Mucosa of stomach (tissue), 1 donor: ENCODE results near the gene ENO1.

Experiments
- H3K27me3 ChIP-seq: one replicate; pipeline ENCODE4 v1.7.0; 2013; ENCODE audit warnings: mild to moderate bottlenecking, low read length; ENCODE audit not compliant: control insufficient read depth, insufficient read depth
- H3K36me3 ChIP-seq: one replicate; pipeline ENCODE4 v1.7.0; 2013; ENCODE audit warnings: low read length; ENCODE audit not compliant: control insufficient read depth, insufficient read depth
- H3K4me1 ChIP-seq: one replicate; pipeline ENCODE4 v1.7.0; 2013; ENCODE audit warnings: mild to moderate bottlenecking, low read length; ENCODE audit not compliant: control insufficient read depth, insufficient read depth
- H3K4me3 ChIP-seq: one replicate; pipeline ENCODE4 v1.7.0; 2013; ENCODE audit warnings: low read length
- H3K9ac ChIP-seq: one replicate; pipeline ENCODE4 v1.7.0; 2013; ENCODE audit warnings: mild to moderate bottlenecking, low read length, moderate library complexity
- H3K9me3 ChIP-seq: one replicate; pipeline ENCODE4 v1.7.0; 2013; ENCODE audit warnings: mild to moderate bottlenecking, low read length, moderate library complexity; ENCODE audit not compliant: control insufficient read depth
- donor health status: Pancreatic carcinoma.

The ENO1 gene

GRCh38 chr1:8812081-8812480 lies 66.4 kb downstream of the ENO1 start:
- no peaks in the 10 kb centered on the region for H3K36me3 ChIP-seq
- no peaks in the 10 kb centered on the region for H3K27me3 ChIP-seq
- H3K9me3 ChIP-seq, result no peaks in the 10 kb centered on the region
- H3K4me3 ChIP-seq, result no peak overlapping the region
- H3K9ac ChIP-seq, result no peak overlapping the region
- peaks cover 25% of the 10 kb centered on the region for H3K4me1 ChIP-seq
